ENCODE results near the gene MOG.

DNA sequence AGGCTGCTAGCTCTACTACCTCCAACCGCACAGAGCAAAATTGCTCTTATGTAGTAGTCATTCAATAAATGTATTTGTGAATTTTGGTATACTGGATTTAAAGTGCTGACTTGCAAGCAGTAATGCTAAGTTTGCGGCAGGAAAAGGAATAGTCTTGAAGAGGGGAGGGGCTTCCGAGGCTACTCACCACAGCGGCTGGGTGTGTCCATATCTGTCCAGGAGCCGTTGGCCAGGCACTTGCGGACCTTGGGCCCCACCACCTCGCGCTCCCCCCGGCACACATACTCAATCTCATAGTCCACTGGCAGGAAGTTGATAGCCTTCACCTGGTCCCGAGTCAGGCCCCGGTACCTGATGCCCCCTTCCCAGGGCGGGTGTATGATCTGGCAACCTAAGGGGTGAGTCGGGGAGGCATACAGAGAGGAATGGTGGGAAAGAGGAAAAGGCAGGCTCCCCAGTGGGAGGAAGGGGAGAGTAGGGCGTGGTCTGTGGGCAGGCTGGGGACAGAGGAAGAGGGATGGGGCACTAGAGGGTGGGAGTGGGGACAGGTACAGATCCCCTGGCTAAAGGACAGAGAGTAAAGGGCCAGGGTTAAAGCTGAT is 25.6 kb upstream of the MOG start:
- TF ChIP-seq, protein P1, sequence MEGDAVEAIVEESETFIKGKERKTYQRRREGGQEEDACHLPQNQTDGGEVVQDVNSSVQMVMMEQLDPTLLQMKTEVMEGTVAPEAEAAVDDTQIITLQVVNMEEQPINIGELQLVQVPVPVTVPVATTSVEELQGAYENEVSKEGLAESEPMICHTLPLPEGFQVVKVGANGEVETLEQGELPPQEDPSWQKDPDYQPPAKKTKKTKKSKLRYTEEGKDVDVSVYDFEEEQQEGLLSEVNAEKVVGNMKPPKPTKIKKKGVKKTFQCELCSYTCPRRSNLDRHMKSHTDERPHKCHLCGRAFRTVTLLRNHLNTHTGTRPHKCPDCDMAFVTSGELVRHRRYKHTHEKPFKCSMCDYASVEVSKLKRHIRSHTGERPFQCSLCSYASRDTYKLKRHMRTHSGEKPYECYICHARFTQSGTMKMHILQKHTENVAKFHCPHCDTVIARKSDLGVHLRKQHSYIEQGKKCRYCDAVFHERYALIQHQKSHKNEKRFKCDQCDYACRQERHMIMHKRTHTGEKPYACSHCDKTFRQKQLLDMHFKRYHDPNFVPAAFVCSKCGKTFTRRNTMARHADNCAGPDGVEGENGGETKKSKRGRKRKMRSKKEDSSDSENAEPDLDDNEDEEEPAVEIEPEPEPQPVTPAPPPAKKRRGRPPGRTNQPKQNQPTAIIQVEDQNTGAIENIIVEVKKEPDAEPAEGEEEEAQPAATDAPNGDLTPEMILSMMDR (conservative IDR thresholded peaks at IDR 0.05; ENCODE audit: low read length): no peak
- TF ChIP-seq EZH2phosphoT487 (IDR thresholded peaks at IDR 0.05; ENCODE audit: borderline replicate concordance, low read depth, low read length): no peak

Measured in OCI-LY7 (cell line).